Measurements from ENCODE around the gene NXPE3. TPM values are rescaled to one million over a fixed set of nuclear protein-coding genes. Genes with fewer than 3 reads are reported as not detected.
A peak's percentile ranks its signal among the peaks of the same experiment; 100 is the strongest.

The NXPE3 gene
- total RNA-seq, 2 experiments from 2014 or later: 16.7 to 64.3 TPM

- H3K27ac ChIP-seq (ENCODE audit: low read depth, low read length, poor library complexity, severe bottlenecking): peak overlapping the region; percentile 87
- POLR2A ChIA-PET: interaction anchor here (0.5 to 3.4 kb wide), 9 partner anchors 8 to 100 kb away, joined by 3 to 19 read pairs (median 5); partner anchors contain the start of gene CEP97
- BruUV-seq (replicated peaks): no TSS peak
Observed at GRCh38 chr3:101780661-101781060, 1.6 kb downstream of the NXPE3 start.

GRCh38 chr3:101781166-101781565, 2.2 kb downstream of the NXPE3 start:
- Histone ChIP-seq H3K4me3 (ENCODE audit: low read depth, low read length, poor library complexity, severe bottlenecking) (peak overlapping the region; percentile 77), H3K9me3 (ENCODE audit: low read length) (no peaks in the 10 kb centered on the region), H3K27ac (ENCODE audit: low read depth, low read length, poor library complexity, severe bottlenecking) (peak overlapping the region; percentile 87), H3K4me2 (ENCODE audit: low read length) (peak overlapping the region; percentile 96), H2AFZ (ENCODE audit: low read length) (no peak overlapping the region), H3K9me2 (ENCODE audit: insufficient read depth, low read length) (no peaks in the 10 kb centered on the region), H3K4me1 (ENCODE audit: insufficient read depth, low read length, poor library complexity, severe bottlenecking) (peaks cover 61% of the 10 kb centered on the region), H3K36me3 (ENCODE audit: insufficient read depth, low read length) (peaks cover 56% of the 10 kb centered on the region), H4K20me1 (ENCODE audit: insufficient read depth, low read length) (peaks cover 14% of the 10 kb centered on the region; the same call in 1 of the 2 replicates), H3K79me2 (ENCODE audit: insufficient read depth, low read depth, low read length) (peaks cover 50% of the 10 kb centered on the region)
- intact Hi-C loops (cut with micrococcal nuclease; ENCODE audit: unreplicated experiment): no loop called here
- POLR2A ChIA-PET: interaction anchor here (0.8 to 3.4 kb wide), 6 partner anchors 12 to 100 kb away, joined by 3 to 19 read pairs (median 4); no protein-coding TSS in a partner anchor
- no peak for TF ChIP-seq EZH2phosphoT487 (IDR thresholded peaks at IDR 0.05; ENCODE audit: borderline replicate concordance, low read depth, low read length)
- TF ChIP-seq CTCF (conservative IDR thresholded peaks at IDR 0.05; ENCODE audit: low read length): no peak
- CTCF ChIA-PET (ENCODE audit: unreplicated experiment): no interaction called here
- BruUV-seq (replicated peaks): no TSS peak
- DNase-seq (ENCODE audit: low spot score): no peak

More at GRCh38 chr3:101780661-101781060, 1.6 kb downstream of the NXPE3 start:
- peaks cover 45% of the 10 kb centered on the region for H3K79me2 ChIP-seq (ENCODE audit: insufficient read depth, low read depth, low read length)
- H3K9me2 ChIP-seq (ENCODE audit: insufficient read depth, low read length): no peaks in the 10 kb centered on the region
- peaks cover 14% of the 10 kb centered on the region; the same call in 1 of the 2 replicates for H4K20me1 ChIP-seq (ENCODE audit: insufficient read depth, low read length)
- H3K4me1 ChIP-seq (ENCODE audit: insufficient read depth, low read length, poor library complexity, severe bottlenecking): peaks cover 64% of the 10 kb centered on the region
- H2AFZ ChIP-seq (ENCODE audit: low read length): no peak overlapping the region
- peaks cover 51% of the 10 kb centered on the region for H3K36me3 ChIP-seq (ENCODE audit: insufficient read depth, low read length)
- H3K4me3 ChIP-seq (ENCODE audit: low read depth, low read length, poor library complexity, severe bottlenecking): peak overlapping the region; percentile 77
- CTCF ChIA-PET (ENCODE audit: unreplicated experiment): no interaction called here
- peak overlapping the region; percentile 96 for H3K4me2 ChIP-seq (ENCODE audit: low read length)
- H3K9me3 ChIP-seq (ENCODE audit: low read length): no peaks in the 10 kb centered on the region
- intact Hi-C loops (cut with micrococcal nuclease; ENCODE audit: unreplicated experiment): no loop called here
- no peak for DNase-seq (ENCODE audit: low spot score)
- no peak for TF ChIP-seq CTCF (conservative IDR thresholded peaks at IDR 0.05; ENCODE audit: low read length)
- TF ChIP-seq EZH2phosphoT487 (IDR thresholded peaks at IDR 0.05; ENCODE audit: borderline replicate concordance, low read depth, low read length): no peak
